Natural killer cell treated with Interleukin-12 subunit alpha and Interleukin-12 subunit beta and Interleukin-15 and Interleukin-18, amount 100 ng/mL, for 72 hours (primary cell): Measurements from ENCODE around the gene ZNF555. TPM values are rescaled to one million over a fixed set of nuclear protein-coding genes. Genes with fewer than 3 reads are reported as not detected.
"Not testable (repeated sequence)": the region's sequence is repeated elsewhere in the genome, so short reads cannot be mapped to it uniquely, and the experiment has no call there.

ENCODE experiments used
- ATAC-seq, 2 donors: fragments of 150-1000 bp; cut with Tn5 transposase in 1 of 2; sonication (Bioruptor Pico), chemical (Tn5 transposase) in 1 of 2; 2 replicates each; pipeline ENCODE4 v1.10.0; 2021
- DNase-seq: peaks from one replicate; pipeline ENCODE4 v3.0.0; 2022; ENCODE audit warnings: low spot score
- H3K27ac Mint-ChIP-seq, 2 donors: 1 replicate in 1 of 2; 2 replicates in 1 of 2; pipeline ENCODE4 v1.8.0; 2022; ENCODE audit warnings: mixed read lengths in 2 of 2, mild to moderate bottlenecking in 1 of 2, moderate library complexity in 1 of 2
- H3K27me3 Mint-ChIP-seq, 2 donors: 1 replicate in 1 of 2; 2 replicates in 1 of 2; pipeline ENCODE4 v1.8.0; 2022; ENCODE audit warnings: mixed read lengths in 2 of 2
- H3K36me3 Mint-ChIP-seq: one replicate; pipeline ENCODE4 v1.8.0; 2022; ENCODE audit warnings: mixed read lengths
- H3K4me1 Mint-ChIP-seq, 2 donors: 1 replicate in 1 of 2; 2 replicates in 1 of 2; pipeline ENCODE4 v1.8.0; 2022; ENCODE audit warnings: low read depth in 2 of 2, mixed read lengths in 2 of 2, mild to moderate bottlenecking in 1 of 2
- H3K4me3 Mint-ChIP-seq: one replicate; pipeline ENCODE4 v1.8.0; 2022; ENCODE audit warnings: mixed read lengths
- H3K9me3 Mint-ChIP-seq: 2 replicates; pipeline ENCODE4 v1.8.0; 2022; ENCODE audit warnings: mixed read lengths
- total RNA-seq, 2 donors: library from RNA; stranded (reverse); gene quantifications; one replicate each; pipeline ENCODE4 v1.2.3, GENCODE V29; 2022

Gene ZNF555
- total RNA-seq: 1 to 10 TPM; 2.6 to 3.0 TPM

DNA sequence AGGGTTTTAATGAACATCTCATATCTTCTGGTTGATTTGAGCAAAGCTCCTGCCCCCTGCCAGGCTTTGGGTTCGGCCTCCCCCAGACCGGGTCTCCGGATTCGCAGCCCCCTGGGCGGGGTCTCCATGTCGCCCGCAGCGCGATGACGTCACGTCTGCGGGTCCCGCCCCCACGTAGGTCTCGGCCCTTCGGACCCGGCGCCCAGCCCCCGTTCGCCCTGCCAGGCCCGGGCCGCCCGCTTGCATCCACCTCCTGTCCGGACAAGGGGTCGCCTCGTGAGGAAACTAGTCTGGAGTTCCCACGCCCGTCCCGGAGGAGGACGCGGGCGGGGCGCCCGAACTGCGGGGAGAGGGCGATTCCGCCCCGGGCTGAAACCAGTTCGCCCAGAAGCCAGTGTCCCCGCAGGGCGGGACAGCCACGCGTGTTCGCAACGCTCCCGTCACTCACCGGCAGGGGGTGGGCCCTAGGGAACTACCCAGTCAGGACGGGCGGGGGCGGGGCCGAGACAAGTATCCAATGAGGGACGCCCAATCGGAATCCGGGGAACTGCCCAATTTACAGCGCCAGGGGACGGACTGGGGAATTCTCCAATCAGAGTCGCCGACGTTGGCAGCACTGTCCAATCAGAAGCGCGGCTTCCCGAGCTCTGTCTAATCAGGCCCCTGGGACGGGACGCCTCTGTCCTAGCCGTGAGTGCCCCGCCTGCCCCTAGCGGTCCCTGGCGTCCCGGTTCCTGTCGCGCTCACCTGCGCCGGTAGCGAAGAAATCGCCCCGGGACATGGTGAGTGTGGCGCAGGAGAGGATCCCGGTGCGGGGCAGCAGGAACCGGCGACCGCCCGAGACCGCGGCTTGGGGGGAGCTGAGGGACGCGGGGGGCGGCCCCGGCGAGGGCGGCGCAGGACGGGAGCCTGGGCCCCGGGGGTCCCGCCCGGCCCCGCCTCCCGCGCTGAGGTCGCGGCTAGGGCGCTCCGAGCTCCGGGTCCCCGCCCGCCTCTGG, at the start of gene ZNF555:
ZNF555 (plus strand) TSS at position 682 of the 998 bp plus-strand sequence; CDS start at position 780, 98 bp downstream.
- peaks cover 6% of the 10 kb centered on the region for H3K9me3 Mint-ChIP-seq
- peaks cover 14% of the 10 kb centered on the region for H3K36me3 Mint-ChIP-seq
- peak within 1 kb of the TSS; percentile 84 for H3K4me3 Mint-ChIP-seq
- H3K27me3 Mint-ChIP-seq: no peaks in the 10 kb centered on the region
- H3K27ac Mint-ChIP-seq: peak within 1 kb of the TSS; percentile 80 to 84
- DNase-seq (peak; percentile 98), ATAC-seq (peak; percentile 99)
- H3K4me1 Mint-ChIP-seq: peaks cover 7 to 8% of the 10 kb centered on the region in 2 donors

DNA sequence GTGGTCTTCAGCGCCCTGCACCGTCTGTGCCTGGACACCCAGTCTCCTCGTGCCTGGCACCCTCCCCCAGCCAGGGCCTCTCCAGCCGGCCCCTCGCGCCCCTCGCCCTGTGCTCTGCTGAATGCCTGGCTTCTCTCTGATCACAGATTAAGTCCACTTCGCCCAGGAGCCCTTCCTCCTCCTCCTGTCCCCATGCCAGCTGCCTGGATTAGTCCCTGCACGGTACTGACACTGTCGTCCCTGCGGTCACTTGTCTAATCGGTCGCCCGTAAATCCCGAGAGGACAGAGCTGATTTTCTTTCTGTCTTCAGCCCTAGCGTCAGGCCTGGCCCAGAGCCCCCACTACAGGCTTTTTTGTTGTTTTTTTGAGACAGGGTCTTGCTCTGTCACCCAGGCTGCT, 49.4 kb upstream of the ZNF555 start:
- H3K36me3 Mint-ChIP-seq: no peaks in the 10 kb centered on the region
- H3K4me1 Mint-ChIP-seq: peaks cover 3 to 14% of the 10 kb centered on the region in 2 donors
- DNase-seq (no peak), ATAC-seq (no peak)
- H3K27me3 Mint-ChIP-seq: no peaks in the 10 kb centered on the region
- no peak overlapping the region for H3K27ac Mint-ChIP-seq
- H3K9me3 Mint-ChIP-seq: no peaks in the 10 kb centered on the region
- no peak overlapping the region for H3K4me3 Mint-ChIP-seq

DNA sequence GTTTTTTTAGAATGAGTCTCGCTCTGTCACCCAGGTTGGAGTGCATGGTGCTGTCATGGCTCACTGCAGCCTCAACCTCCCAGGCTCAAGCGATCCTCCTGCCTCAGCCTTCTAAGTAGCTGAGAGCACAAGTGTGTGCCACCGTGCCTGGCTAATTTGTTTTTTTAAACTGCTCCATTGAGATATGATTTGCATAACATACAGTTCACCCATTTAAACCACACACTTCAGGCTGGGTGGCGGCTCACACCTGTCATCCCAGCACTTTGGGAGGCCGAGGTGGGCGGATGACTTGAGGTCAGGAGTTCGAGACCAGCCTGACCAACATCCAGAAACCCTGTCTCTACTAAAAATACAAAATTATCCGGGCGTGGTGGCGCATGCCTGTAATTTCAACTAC, 48.6 kb upstream of the ZNF555 start:
- ATAC-seq, H3K4me3 Mint-ChIP-seq, DNase-seq, H3K27me3 Mint-ChIP-seq, H3K36me3 Mint-ChIP-seq, H3K9me3 Mint-ChIP-seq, H3K27ac Mint-ChIP-seq, H3K4me1 Mint-ChIP-seq: not testable (repeated sequence)

DNA sequence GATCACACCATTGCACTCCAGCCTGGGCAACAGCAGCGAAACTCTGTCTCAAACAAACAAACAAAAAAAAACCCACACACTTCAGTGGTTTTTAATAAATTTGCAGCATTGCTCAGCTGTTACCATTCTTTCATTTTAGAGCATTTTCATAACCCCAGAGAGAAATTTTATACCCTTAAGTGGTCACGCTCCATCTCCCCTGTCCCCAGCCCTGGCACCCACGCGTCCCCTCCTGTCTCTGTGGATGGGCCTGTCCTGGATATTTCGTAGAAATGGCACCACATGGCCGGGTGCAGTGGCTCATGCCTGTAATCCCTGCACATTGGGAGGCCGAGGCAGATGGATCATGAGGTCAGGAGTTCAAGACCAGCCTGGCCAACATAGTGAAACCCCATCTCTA, 48.1 kb upstream of the ZNF555 start:
- Mint-ChIP-seq H3K27me3 (no peaks in the 10 kb centered on the region), H3K4me1 (peaks cover 0 to 3% of the 10 kb centered on the region in 2 donors), H3K4me3 (no peak overlapping the region), H3K27ac (no peak overlapping the region), H3K9me3 (no peaks in the 10 kb centered on the region), H3K36me3 (no peaks in the 10 kb centered on the region)
- no peak for DNase-seq
- ATAC-seq: no peak

DNA sequence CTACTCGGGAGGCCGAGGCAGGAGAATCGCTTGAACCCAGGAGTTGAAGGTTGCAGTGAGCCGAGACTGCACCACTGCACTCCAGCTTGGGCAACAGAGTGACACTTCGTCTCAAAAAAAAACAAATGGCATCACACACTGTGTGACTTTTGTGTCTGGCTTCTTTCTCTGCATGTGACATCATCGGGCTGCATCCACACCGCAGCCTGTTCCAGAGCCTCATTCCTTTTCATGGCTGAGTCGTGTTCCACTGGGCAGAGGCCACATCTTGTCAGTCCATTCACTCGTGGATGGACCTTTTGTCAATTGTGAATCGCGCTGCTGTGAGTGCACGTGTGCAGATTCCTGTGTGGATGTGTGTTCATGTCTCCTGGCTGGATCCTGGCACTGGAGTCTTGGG, 47.7 kb upstream of the ZNF555 start:
- DNase-seq: no peak
- no peak overlapping the region for H3K4me3 Mint-ChIP-seq
- H3K27ac Mint-ChIP-seq: no peak overlapping the region
- no peaks in the 10 kb centered on the region for H3K36me3 Mint-ChIP-seq
- H3K9me3 Mint-ChIP-seq: no peaks in the 10 kb centered on the region
- no peaks in the 10 kb centered on the region for H3K4me1 Mint-ChIP-seq
- no peaks in the 10 kb centered on the region for H3K27me3 Mint-ChIP-seq
- no peak for ATAC-seq

DNA sequence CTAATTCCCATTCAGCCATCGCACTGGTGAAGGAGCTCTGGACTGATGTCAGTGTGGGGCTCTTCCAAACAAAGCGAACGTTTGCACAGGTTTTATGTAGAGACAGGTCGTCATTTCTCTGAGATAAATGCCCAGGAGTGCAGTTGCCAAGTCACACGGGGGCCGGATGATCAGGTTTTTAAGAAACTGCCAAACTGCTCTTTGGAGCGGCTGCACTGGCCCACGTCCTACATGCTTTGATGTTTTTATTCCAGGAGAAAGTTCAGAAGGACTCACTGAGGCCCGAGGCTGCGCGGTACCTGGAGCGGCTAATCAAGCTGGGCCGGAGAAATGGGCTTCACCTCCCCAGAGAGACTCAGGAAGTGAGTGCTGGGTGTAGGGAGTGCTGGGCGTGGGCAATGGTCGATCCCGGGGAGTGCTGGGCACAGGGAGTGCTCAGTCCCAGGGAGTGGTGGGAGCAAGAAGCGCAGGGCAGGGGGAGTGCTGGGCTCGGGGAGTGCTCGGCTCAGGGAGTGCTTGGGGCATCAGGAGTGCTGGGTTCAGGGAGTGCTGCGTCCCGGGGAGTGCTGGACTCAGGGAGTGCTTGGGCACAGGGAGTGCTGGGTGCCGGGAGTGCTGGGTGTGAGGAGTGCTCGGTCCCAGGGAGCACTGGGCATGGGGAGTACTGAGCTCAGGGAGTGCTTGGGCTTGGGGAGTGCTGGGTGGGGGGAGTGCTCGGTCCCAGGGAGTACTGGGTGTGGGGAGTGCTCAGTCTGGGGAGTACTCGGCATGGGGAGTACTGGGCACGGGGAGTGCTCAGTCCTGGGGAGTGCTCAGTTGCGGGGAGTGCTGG, 45.2 kb upstream of the ZNF555 start:
- Mint-ChIP-seq H3K36me3 (no peaks in the 10 kb centered on the region), H3K9me3 (no peaks in the 10 kb centered on the region), H3K27ac (no peak overlapping the region), H3K27me3 (no peaks in the 10 kb centered on the region), H3K4me3 (no peak overlapping the region), H3K4me1 (no peaks in the 10 kb centered on the region)
- ATAC-seq: peak; percentile 14 to 36
- no peak for DNase-seq

DNA sequence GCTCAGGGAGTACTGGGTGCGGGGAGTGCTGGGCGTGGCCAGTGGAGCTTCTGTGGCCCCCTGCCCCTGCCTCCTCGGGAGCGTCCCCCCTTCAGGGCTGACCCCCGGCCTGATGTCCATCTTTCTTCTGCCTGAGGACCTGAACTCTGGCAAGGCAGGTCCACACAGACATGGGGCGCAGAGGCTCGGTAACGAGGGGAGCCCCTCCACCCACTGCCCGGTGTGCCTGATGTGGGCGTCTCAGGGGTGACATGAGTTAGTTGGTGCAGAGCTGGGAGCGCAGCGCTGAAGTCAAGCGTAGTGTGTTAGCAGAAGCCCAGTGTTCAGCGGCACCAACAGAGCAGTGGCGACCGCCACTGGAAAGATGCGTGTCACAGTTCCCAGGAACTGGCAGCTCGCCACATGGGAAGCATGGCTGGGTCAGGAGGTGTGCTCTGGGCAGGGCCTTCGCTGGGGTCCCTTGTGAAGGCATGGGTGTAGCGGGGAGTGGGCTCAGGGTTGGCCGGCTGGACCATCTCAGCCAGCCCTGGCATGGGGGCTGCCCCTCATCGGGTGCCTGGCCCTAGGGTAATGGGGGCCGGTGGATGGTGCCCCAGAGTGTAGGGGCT, 44.5 kb upstream of the ZNF555 start:
- Mint-ChIP-seq H3K36me3 (no peaks in the 10 kb centered on the region), H3K4me1 (peaks cover 0 to under 1% of the 10 kb centered on the region in 2 donors), H3K4me3 (no peak overlapping the region), H3K27me3 (no peaks in the 10 kb centered on the region), H3K27ac (no peak overlapping the region), H3K9me3 (no peaks in the 10 kb centered on the region)
- ATAC-seq: peak in 1 of 2 donors; percentile 17
- no peak for DNase-seq

DNA sequence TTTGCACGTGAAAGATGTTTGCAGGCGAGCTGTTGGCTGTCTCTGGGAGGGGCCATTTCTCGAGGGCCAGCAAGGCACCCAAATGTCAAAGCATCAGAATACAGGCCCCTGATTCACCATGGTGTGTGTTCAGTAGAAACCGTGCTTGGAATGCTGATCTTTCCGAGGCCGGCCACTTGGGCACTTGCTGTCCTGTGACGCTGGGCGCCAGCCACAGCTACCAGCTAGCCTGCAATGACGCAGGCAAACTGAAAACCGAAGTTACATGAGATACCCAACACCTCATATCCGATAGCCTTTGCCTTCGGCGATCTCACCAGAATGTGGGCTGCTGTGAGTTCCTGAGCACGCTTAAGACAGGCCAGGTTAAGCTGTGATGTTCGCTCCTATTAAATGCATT, 44.0 kb upstream of the ZNF555 start:
- no peak overlapping the region for H3K4me3 Mint-ChIP-seq
- H3K36me3 Mint-ChIP-seq: no peaks in the 10 kb centered on the region
- DNase-seq (no peak), ATAC-seq (no peak)
- H3K9me3 Mint-ChIP-seq: no peaks in the 10 kb centered on the region
- peaks cover 0 to 3% of the 10 kb centered on the region in 2 donors for H3K4me1 Mint-ChIP-seq
- H3K27ac Mint-ChIP-seq: no peak overlapping the region
- H3K27me3 Mint-ChIP-seq: no peaks in the 10 kb centered on the region

DNA sequence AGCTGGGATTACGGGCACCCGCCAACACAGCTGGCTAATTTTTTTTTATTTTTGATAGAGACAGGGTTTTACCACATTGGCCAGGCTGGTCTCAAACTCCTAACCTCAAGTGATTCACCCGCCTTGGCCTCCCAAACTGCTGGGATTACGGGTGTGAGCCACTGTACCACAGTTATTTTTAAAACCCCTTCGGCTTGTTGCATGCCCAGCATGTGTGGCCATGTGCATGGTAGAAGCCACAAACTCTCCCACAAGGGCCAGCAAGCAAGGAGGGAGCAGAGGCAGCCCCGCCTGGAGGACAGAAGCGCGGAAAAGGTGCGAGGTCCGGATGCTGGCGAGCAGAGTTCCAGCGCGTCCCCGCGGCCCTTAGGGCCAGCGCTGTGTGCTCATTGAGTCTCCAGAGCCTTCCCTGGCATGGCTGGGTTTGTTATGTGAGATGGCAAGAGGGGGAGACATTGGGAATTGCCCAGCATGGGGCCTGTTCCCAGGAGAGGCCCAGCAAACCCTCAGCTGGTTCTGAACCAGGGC, 43.1 kb upstream of the ZNF555 start:
- Mint-ChIP-seq H3K4me1 (peaks cover 6 to 9% of the 10 kb centered on the region in 2 donors), H3K27me3 (no peaks in the 10 kb centered on the region), H3K9me3 (no peaks in the 10 kb centered on the region), H3K36me3 (peaks cover 6% of the 10 kb centered on the region), H3K27ac (no peak overlapping the region), H3K4me3 (no peak overlapping the region)
- no peak for ATAC-seq
- no peak for DNase-seq

DNA sequence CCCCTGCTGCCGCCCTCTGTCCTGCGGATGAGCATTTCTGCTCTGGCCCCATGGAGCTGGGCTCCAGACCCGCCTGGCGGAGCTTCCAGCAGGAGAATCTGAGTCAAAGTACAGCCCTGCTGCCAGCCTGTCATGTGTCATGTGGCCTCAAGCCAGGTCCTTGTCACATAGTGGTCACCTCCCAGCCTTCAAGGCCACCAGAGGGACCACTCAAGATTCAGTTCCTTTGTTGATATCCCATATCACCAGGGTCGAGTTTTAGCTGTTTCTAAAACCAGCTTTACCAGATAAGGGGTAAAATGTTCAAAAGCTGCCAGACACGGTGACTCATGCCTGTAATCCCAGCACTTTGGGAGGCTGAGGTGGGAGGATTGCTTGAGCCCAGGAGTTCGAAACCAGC, 42.5 kb upstream of the ZNF555 start:
- H3K36me3 Mint-ChIP-seq: peaks cover 6% of the 10 kb centered on the region
- H3K27ac Mint-ChIP-seq: no peak overlapping the region
- H3K4me3 Mint-ChIP-seq: no peak overlapping the region
- H3K27me3 Mint-ChIP-seq: no peaks in the 10 kb centered on the region
- DNase-seq: no peak
- H3K9me3 Mint-ChIP-seq: no peaks in the 10 kb centered on the region
- ATAC-seq: no peak
- peaks cover 6 to 10% of the 10 kb centered on the region in 2 donors for H3K4me1 Mint-ChIP-seq

DNA sequence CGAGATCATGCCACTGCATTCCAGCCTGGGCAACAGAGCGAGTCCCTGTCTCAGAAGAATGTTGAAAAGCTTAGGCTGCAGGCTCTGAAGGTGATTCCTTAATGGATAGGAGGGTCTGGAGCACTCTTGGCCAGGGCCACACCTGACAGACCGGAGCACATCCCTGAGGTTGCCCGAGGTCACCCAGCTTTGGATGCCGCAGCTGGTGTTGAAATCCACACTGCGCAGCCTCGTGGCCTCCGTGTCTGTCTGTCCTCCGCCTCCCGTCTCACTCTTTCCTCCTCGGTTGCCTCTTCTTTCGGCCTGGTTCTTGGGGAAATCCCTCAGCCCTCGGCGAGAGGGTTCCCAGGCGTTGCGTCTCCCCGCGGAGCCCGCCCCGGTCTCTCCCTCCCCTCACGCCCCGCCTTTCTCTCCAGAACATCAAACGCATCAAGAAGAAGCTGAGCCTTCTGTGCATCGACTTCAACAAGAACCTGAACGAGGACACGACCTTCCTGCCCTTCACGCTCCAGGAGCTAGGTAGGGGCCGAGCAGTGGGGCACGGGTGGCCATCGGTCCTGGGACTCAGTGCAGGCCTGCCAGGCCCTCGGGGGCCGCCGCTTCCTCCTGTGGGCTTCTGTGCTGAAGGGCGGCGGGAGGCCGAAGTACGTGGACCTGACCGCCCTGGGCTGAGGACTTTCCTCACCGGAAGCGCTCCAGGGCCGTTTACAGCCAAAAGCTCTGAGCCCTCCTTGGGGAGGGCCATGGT, 41.8 kb upstream of the ZNF555 start:
- H3K4me1 Mint-ChIP-seq: peaks cover 6 to 13% of the 10 kb centered on the region in 2 donors
- H3K27me3 Mint-ChIP-seq: no peaks in the 10 kb centered on the region
- ATAC-seq (no peak), DNase-seq (no peak)
- no peak overlapping the region for H3K27ac Mint-ChIP-seq
- H3K36me3 Mint-ChIP-seq: peaks cover 6% of the 10 kb centered on the region
- no peak overlapping the region for H3K4me3 Mint-ChIP-seq
- H3K9me3 Mint-ChIP-seq: no peaks in the 10 kb centered on the region

DNA sequence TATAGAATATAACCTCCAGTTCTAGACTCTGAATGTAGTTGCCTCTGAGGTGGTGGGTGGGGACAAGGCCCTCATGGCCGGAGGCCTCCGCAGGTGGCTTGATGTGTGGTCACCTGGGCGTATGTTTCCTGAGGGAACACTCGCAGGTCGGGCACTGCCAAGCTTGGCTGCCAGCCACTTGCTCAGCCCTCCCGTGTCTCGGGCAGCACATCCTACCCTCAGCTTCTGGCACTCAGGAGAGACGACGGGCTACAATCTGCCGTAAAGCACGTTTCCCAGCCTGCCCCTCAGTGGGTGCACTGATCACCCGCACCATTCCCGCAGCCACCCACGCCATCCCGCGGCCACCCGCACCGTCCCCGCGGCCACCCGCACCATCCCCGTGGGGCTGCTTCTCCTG, 40.8 kb upstream of the ZNF555 start:
- no peak overlapping the region for H3K27ac Mint-ChIP-seq
- no peak overlapping the region for H3K4me3 Mint-ChIP-seq
- H3K36me3 Mint-ChIP-seq: peaks cover 6% of the 10 kb centered on the region
- no peak for DNase-seq
- no peaks in the 10 kb centered on the region for H3K27me3 Mint-ChIP-seq
- ATAC-seq: no peak
- H3K9me3 Mint-ChIP-seq: no peaks in the 10 kb centered on the region
- H3K4me1 Mint-ChIP-seq: peaks cover 6 to 17% of the 10 kb centered on the region in 2 donors

DNA sequence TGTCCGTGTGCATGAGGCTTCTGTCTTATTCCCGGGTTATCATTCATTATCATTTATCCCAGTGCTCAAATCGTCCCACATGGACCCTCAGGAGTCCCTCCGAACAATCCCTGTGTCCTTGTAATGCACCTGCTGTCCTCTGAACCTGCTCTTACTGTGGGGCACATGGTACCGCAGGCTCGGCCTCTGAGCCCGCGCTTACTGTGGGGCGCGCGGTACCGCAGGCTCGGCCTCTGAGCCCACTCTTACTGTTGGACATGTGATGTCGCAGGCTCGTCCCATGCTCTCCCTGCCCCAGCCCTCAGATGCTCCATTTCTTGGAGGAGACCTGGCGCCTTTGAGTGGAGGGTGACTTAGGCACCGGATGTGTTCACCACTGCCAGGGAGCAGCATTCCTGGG, 38.4 kb upstream of the ZNF555 start:
- Mint-ChIP-seq H3K27ac (peak overlapping the region in 1 of 2 donors; percentile 50), H3K9me3 (no peaks in the 10 kb centered on the region), H3K36me3 (peaks cover 6% of the 10 kb centered on the region), H3K4me1 (peaks cover 6 to 18% of the 10 kb centered on the region in 2 donors), H3K27me3 (no peaks in the 10 kb centered on the region), H3K4me3 (no peak overlapping the region)
- ATAC-seq (no peak), DNase-seq (no peak)
